GM12801 (cell line): ENCODE results near the gene RASIP1.

Experiments
- CTCF ChIP-seq: IDR thresholded peaks from one replicate; pipeline ENCODE4 v1.5.1; 2011; ENCODE audit warnings: control low read depth; ENCODE audit not compliant: insufficient read length; ENCODE audit errors: extremely low read depth

The RASIP1 gene

GRCh38 chr19:48719263-48720171 lies 20.9 kb downstream of the RASIP1 start, which contains the start of gene MAMSTR:
MAMSTR (minus strand) TSS chr19:48719725; CDS start chr19:48719031, 694 bp downstream.
- TF ChIP-seq CTCF, result no peak

GRCh38 chr19:48718711-48719231 lies 21.6 kb downstream of the RASIP1 start:
- TF ChIP-seq CTCF, result no peak

- no peak for TF ChIP-seq CTCF
Observed at GRCh38 chr19:48716562-48717291, 23.7 kb downstream of the RASIP1 start.

- TF ChIP-seq CTCF, result no peak
Observed at GRCh38 chr19:48715681-48716171, 24.7 kb downstream of the RASIP1 start.

GRCh38 chr19:48714759-48715675 lies 25.4 kb downstream of the RASIP1 start:
- TF ChIP-seq CTCF, result no peak

- TF ChIP-seq CTCF, result no peak
Observed at GRCh38 chr19:48713864-48714755, 26.3 kb downstream of the RASIP1 start.
